ENCODE results near the gene MTHFSD. TPM values are rescaled to one million over a fixed set of nuclear protein-coding genes. Genes with fewer than 3 reads are reported as not detected.

MTHFSD gene
- total and polyA plus RNA-seq, 2 of the 8 experiments (the other 6 are each of a cell fraction or from before 2014, with no cell fraction given) = 7.1 to 9.8 TPM

- no peak for TF ChIP-seq BRCA1 (IDR thresholded peaks at IDR 0.05; ENCODE audit: low read depth, low read length)
- TF ChIP-seq TAF7 (optimal IDR thresholded peaks at IDR 0.05; ENCODE audit: borderline replicate concordance, low read depth, low read length) = no peak
- no peak for TF ChIP-seq BCL11A (IDR thresholded peaks at IDR 0.05; ENCODE audit: low read depth in 2 of 2, low read length in 2 of 2)
- TF ChIP-seq CHD7 (IDR thresholded peaks at IDR 0.05; ENCODE audit: insufficient replicate concordance, low read length) = no peak
- no peak for TF ChIP-seq JUND (IDR thresholded peaks at IDR 0.05; ENCODE audit: low read length)
- TF ChIP-seq JUN (IDR thresholded peaks at IDR 0.05; ENCODE audit: low read depth, low read length) = no peak
- no peak for TF ChIP-seq RBBP5 (IDR thresholded peaks at IDR 0.05; ENCODE audit: borderline replicate concordance, low read depth, low read length)
Measured at GRCh38 chr16:86549893-86550190, 5.2 kb downstream of the MTHFSD start (continued).

Data from H1 (cell line).